DMS 273 (cell line): ENCODE results near the gene CLEC7A.

ENCODE experiments used
- DNase-seq: peaks from one replicate; lab custom pipeline; 2025; ENCODE audit not compliant: unreplicated experiment; lab: John Stamatoyannopoulos, UW

Gene CLEC7A

GRCh38 chr12:10095971-10096370 lies 34.0 kb downstream of the CLEC7A start:
- DNase-seq, result no peak

DNA sequence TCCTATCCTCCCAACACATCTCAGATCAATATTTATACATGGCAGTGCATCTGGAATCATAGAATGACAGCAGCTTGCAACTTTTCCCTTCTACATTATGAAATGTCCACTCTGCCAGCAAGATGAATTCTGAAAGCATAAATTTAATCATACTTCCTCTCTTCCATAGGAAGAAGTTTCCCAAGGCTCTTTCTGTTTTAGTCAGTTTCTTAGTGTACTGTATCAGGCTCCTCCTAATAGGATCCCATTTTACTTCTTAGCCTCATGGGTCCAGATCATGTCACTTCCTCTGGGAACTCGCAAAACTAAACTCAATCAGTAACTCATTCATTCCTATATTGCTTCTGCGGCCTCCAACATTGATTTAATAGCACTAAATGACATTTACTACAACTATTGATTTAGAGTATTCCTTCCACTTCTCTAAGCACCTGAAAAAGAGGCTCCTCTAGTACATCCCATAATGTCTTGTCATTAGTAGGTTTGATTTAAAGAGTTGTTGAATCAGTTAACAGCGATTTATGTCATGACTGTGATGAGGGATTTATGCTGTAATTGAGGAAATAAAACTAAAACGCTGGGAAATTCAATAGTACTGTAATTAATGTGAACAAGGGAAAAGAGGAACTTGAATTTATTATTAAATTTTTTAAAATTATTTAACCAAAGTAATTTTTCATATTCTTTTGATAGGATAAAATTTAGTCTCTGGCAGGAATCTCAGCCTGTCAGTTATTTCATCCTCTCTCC lies 35.2 kb downstream of the CLEC7A start:
- no peak for DNase-seq

GRCh38 chr12:10088955-10089900 lies 40.8 kb downstream of the CLEC7A start:
- no peak for DNase-seq

- no peak for DNase-seq
Observed at GRCh38 chr12:10088031-10088430, 42.0 kb downstream of the CLEC7A start.

DNA sequence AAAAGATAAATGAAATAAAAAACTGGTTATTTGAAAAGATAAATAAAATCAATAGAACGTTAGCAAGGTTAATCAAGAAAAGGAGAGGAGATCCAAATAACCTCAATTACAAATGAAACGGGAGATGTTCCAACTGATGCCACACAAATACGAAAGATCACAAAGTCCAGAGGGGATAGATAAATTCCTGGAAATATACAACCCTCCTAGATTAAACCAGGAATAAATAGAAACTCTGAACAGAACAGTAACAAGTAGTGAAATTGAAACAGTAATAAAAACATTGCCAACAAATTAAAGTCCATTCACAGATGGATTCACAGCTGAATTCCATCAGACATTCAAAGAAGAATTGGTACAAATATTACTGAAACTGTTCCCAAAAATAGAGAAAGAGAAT lies 43.6 kb downstream of the CLEC7A start:
- no peak for DNase-seq

DNA sequence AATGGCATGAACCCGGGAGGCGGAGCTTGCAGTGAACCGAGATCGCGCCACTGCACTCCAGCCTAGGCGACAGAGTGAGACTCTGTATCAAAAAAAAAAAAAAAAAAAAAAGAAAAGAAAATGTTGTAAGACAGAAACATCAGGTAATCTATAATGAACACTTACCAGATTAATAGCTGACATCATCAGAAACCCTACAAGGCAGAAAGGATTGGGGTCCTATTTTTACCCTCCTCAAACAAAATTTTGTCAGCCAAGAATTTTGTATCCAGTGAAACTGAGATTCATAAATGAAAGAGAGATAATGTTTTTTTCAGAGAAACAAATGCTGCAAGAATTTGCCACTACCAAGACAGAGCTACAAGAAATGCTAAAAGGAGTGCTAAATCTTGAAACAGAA lies 45.3 kb downstream of the CLEC7A start:
- DNase-seq, result no peak

DNA sequence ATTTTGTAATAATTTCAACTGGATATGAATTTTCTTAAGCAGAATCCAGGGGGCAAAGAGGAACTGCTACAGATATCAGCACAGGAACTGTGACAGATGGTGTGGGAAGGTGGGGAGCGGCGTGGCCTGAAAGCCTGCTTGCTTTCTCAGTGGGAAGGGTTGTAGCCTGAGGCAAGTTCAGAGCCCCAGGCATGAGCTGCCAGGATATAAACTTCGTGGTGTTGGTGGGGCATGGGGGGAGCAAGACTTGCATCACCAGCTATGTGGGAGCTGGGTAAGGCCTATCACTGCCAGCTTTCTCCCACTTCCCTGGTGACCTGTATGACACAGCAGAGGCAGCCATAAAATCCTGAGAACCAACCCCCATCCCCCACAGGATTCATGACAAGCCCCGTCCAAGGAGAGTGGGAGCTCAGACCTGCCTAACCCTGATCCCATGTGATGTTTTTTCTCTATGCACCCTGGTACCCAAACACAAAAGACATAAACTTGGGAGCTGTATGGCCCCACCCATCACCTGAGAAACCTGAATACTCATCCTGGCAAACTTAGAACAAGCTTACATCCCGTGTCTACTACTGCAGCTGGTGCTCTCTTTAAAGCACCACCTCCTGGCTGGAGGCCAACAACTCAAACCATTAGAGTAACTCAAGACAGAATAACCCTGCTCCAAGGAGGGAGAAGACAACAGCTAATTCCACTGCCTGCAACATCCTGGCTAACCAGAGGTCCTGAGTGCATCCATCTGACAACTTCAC lies 47.7 kb downstream of the CLEC7A start:
- peak; percentile 0 for DNase-seq

GRCh38 chr12:10075451-10075850 lies 54.5 kb downstream of the CLEC7A start:
- no peak for DNase-seq

DNA sequence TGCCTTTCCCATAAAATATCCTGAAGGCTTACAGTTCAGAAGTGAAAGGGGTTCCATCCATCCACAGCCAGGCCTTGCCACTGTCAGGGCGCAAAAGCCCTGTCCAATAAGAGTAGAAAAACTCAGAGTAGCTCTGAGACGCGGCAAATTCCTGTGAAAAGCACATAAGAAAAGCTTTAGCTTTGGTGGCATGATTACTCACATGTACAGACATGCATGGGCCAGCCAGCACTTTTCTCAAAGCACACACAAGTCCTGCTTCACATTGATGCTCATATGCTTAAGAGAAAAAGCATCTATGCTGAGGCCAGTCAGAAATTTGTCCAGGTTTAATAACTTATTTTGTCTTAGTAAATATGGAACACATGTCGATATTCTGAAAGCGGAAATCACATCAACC lies 56.7 kb downstream of the CLEC7A start:
- DNase-seq, result no peak

GRCh38 chr12:10072131-10072530 lies 57.9 kb downstream of the CLEC7A start:
- DNase-seq, result no peak

DNA sequence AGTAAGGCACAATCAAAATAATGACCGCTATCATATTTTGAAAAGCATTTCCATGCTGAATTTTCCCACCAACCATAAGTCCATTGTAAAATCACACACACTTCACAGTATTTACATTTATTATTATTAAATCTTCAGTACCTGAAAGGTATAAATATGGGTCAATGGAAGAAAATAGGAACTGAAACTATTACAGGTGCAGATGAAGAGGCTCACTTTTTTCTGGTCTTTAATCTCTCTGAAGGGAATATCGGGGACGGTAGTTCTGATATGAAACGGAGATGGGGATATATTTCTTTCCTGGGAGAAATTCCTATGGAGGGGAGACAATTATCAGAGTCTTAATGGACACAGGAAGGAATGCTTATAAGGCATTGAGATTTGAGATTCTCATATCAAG lies 59.6 kb downstream of the CLEC7A start:
- DNase-seq, result no peak

GRCh38 chr12:10069976-10070375 lies 60.0 kb downstream of the CLEC7A start:
- no peak for DNase-seq

DNA sequence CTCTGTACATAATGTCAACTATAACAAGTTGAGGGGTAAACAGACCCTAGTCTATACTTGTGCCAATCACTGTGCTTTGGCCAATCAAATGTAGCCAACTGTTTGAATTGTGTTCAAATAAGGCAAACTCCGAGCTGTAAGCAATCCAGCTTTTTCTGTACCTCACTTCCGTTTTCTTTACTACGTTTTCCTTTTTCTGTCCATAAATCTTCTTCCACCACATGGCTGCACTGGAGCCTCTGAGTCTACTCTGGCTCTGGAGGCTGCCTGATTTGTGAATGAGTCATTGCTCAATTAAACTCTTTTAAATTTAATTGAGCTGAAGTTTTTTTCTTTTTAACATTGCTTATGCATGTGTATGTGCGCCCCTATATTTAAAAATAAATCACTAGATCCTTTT lies 60.9 kb downstream of the CLEC7A start:
- no peak for DNase-seq

DNA sequence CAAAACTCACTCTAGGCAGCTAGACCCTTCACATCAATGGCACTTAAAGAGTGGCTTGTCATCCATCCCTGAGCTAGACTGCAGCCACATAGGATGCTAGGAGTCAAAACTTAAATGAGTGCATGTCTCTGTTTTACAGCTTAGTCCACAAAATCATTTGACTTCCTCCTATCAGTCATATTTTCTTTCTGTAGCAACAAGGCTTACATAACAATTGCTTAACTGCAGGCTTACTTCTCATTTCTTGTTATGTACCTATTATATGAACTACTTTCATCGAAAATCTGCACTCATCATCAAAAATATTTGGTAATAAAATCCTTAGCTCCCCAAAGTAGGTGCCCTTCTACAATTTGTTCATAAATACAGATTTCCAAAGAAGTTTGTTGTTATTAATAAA lies 61.4 kb downstream of the CLEC7A start:
- DNase-seq, result no peak

DNA sequence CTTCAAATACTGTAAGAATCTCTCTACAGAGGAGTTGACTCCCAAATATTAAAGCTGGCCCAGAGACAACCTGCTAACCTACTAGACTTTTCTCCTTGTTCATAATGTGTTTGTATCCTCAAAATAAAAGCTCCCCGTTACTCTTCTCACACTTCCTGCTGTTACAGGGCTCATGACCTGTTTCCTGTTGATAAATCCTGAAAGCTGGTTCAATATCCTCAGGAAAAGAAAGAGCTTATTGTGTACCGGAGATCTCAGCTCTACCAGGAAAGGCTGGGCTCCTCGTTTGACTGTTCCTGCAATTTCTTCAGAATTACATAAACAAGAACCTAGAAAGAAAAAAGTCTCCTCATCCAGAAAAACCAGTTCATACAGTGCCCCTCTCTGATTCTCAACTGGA lies 62.1 kb downstream of the CLEC7A start:
- DNase-seq, result no peak

GRCh38 chr12:10067264-10067663 lies 62.7 kb downstream of the CLEC7A start:
- no peak for DNase-seq
